B cell (primary cell): ENCODE data around the gene XPO6. TPM values are rescaled to one million over a fixed set of nuclear protein-coding genes. Genes with fewer than 3 reads are reported as not detected.

Experiments
- ATAC-seq: fragments of 200-7000 bp; cut with Tn5 transposase; one replicate; pipeline ENCODE4 v1.10.0; 2021; ENCODE audit warnings: low read depth, mild to moderate bottlenecking, moderate number of reproducible peaks, moderate library complexity
- CTCF ChIA-PET: fragments of 350-600 bp; sonication (Branson Sonifier 250); formaldehyde crosslinking; loops from one replicate; lab custom pipeline; 2021; ENCODE audit warnings: antibody characterized with exemption, inconsistent platforms; lab: Charles Lee
- POLR2A ChIA-PET: fragments of 350-600 bp; sonication (Branson Sonifier 250); formaldehyde crosslinking; loops from one replicate; lab custom pipeline; 2021; ENCODE audit warnings: antibody characterized with exemption; lab: Charles Lee
- DNase-seq: peaks from one replicate; pipeline ENCODE4 v3.0.0; 2013
- H2AFZ ChIP-seq: 2 replicates; pipeline ENCODE4 v1.6.1; 2012; ENCODE audit warnings: mild to moderate bottlenecking, low read depth, low read length; ENCODE audit not compliant: insufficient read depth, poor library complexity, severe bottlenecking
- H3K27ac ChIP-seq, 2 donors: 1 replicate in 1 of 2; 2 replicates in 1 of 2; pipeline ENCODE4 v1.5.1; 2012 to 2013; ENCODE audit warnings: low read length in 2 of 2, mild to moderate bottlenecking in 2 of 2, moderate library complexity in 1 of 2
- H3K27me3 ChIP-seq, 4 experiments: fragments of 200-600 bp in 1 of 4; sonication (generic) in 1 of 4; replicated peaks in 1 of 4; 1 replicate in 2 of 4; 2 replicates in 2 of 4; pipeline versions ENCODE4 v1.6.1 to v1.7.0; 2013 to 2016; ENCODE audit warnings: low read length in 3 of 4, mild to moderate bottlenecking in 2 of 4, mixed read lengths in 1 of 4, moderate library complexity in 1 of 4; ENCODE audit not compliant: insufficient read depth in 4 of 4, control insufficient read depth in 3 of 4; ENCODE audit errors: control extremely low read depth in 1 of 4
- H3K36me3 ChIP-seq, 2 experiments: replicated peaks in 1 of 2; 1 replicate in 1 of 2; 2 replicates in 1 of 2; pipeline versions ENCODE4 v1.6.1 to v1.7.1; 2013; ENCODE audit warnings: low read length in 1 of 2; ENCODE audit not compliant: insufficient read depth in 2 of 2, control insufficient read depth in 1 of 2; ENCODE audit errors: control extremely low read depth in 1 of 2, extremely low read depth in 1 of 2
- H3K4me1 ChIP-seq, 2 donors: fragments of 200-600 bp in 1 of 2; sonication (generic) in 1 of 2; 1 replicate in 1 of 2; 2 replicates in 1 of 2; pipeline versions ENCODE4 v1.5.1 to v1.6.1; 2013 to 2017; ENCODE audit warnings: low read length in 2 of 2; ENCODE audit not compliant: control insufficient read depth in 2 of 2, insufficient read depth in 2 of 2
- H3K4me2 ChIP-seq: replicated peaks from 2 replicates; pipeline ENCODE3; 2012; ENCODE audit warnings: mild to moderate bottlenecking, low read depth, low read length; ENCODE audit not compliant: poor library complexity, severe bottlenecking
- H3K4me3 ChIP-seq, 5 experiments: fragments of 200-600 bp in 1 of 5; sonication (generic) in 1 of 5; 1 replicate in 3 of 5; 2 replicates in 2 of 5; pipeline versions ENCODE4 v1.5.1 to v1.7.0; 2011 to 2016; ENCODE audit warnings: low read length in 4 of 5, mild to moderate bottlenecking in 4 of 5, low read depth in 2 of 5, control low read depth in 1 of 5, moderate library complexity in 1 of 5; ENCODE audit not compliant: insufficient read depth in 1 of 5; ENCODE audit errors: control extremely low read depth in 1 of 5, extremely low read depth in 1 of 5
- H3K79me2 ChIP-seq: fragments of 200-600 bp; sonication (generic); one replicate; pipeline ENCODE4 v1.6.0; 2016; ENCODE audit warnings: low read length; ENCODE audit not compliant: control insufficient read depth, insufficient read depth
- H3K9ac ChIP-seq: fragments of 200-600 bp; sonication (generic); 2 replicates; pipeline ENCODE4 v1.6.1; 2017; ENCODE audit warnings: mild to moderate bottlenecking, low read length, moderate library complexity
- H3K9me3 ChIP-seq, 3 donors: one replicate each; pipeline versions ENCODE4 v1.6.1 to v1.7.1; 2013; ENCODE audit warnings: low read length in 2 of 3; ENCODE audit not compliant: control insufficient read depth in 2 of 3, insufficient read depth in 1 of 3; ENCODE audit errors: control extremely low read depth in 1 of 3
- H4K20me1 ChIP-seq: 2 replicates; pipeline ENCODE4 v1.6.0; 2012; ENCODE audit warnings: mild to moderate bottlenecking, low read length; ENCODE audit not compliant: insufficient read depth, control insufficient read depth, poor library complexity, severe bottlenecking
- H3K27ac Mint-ChIP-seq: one replicate; pipeline ENCODE4 v1.8.0; 2021; ENCODE audit warnings: mixed read lengths
- H3K27me3 Mint-ChIP-seq: one replicate; pipeline ENCODE4 v1.8.0; 2021; ENCODE audit warnings: mixed read lengths
- H3K4me1 Mint-ChIP-seq: one replicate; pipeline ENCODE4 v1.8.0; 2021; ENCODE audit warnings: mixed read lengths
- H3K4me3 Mint-ChIP-seq: one replicate; pipeline ENCODE4 v1.8.0; 2021; ENCODE audit warnings: mixed read lengths
- H3K9me3 Mint-ChIP-seq: one replicate; pipeline ENCODE4 v1.8.0; 2022; ENCODE audit warnings: mixed read lengths; ENCODE audit not compliant: insufficient read depth
- EZH2 ChIP-seq: IDR thresholded peaks from 2 replicates; pipeline ENCODE4 v1.6.1; 2012; ENCODE audit warnings: borderline replicate concordance, low read depth, mild to moderate bottlenecking, moderate library complexity, low read length; ENCODE audit not compliant: insufficient read depth, poor library complexity, severe bottlenecking
- WGBS: methylation state at CpG from one replicate; pipeline ENCODE4 v1.1.5; 2013; ENCODE audit warnings: missing lambda C conversion rate; ENCODE audit not compliant: insufficient coverage; 5-methylcytosine and 5-hydroxymethylcytosine counted together
- intact Hi-C: fragments of 100-400 bp; cut with micrococcal nuclease; formaldehyde crosslinking; loops from one replicate; pipeline ENCODE4 v1.10.0; 2022
- polyA plus RNA-seq: library from polyadenylated mRNA; depleted of rRNA; stranded (reverse); fragments of >200 nt; gene quantifications from 2 replicates; pipeline ENCODE4 v1.2.3, GENCODE V29; 2012
- total RNA-seq, 2 donors: library from RNA; stranded (reverse); fragments of 120-200 nt in 1 of 2; gene quantifications; 1 replicate in 1 of 2; 2 replicates in 1 of 2; pipeline versions ENCODE4 v1.2.3 to v1.2.4, GENCODE V29; 2013 to 2022
- TF ChIP-seq, protein P1 (sequence below): fragments of 200-600 bp; IDR thresholded peaks from one replicate; pipeline ENCODE4 v1.8.0; 2022; ENCODE audit warnings: antibody characterized with exemption, mild to moderate bottlenecking

Gene XPO6
- total and polyA plus RNA-seq, 2 donors (not counting 1 experiment from before 2014, with no cell fraction given): 259 to 303 TPM

DNA sequence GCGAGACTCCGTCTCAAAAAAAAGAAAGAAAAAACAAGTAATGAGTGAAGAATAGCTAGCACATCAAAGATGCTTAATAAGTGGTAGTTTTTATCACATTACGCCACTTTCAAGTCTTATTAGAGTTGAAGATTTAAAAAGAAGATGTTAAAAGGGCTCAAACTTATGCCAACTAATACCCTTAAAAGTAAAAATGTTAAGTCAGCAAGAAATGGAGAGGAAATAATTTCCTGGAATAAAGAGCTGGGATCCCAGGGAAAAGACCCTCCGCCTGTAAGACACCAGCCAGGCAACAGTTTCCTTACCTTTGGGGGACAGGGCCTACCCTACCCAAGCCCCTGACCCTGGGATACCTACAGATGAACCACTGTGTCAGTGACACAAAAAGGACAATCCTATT lies 3.6 kb downstream of the XPO6 start:
- intact Hi-C loops: loop anchor here (5.0 kb wide), 1 partner anchor 36 kb away; no protein-coding TSS in a partner anchor
- H3K9me3 ChIP-seq: peaks cover 0 to 6% (median 0%) of the 10 kb centered on the region in 3 donors
- Mint-ChIP-seq H3K4me3 (no peak overlapping the region), H3K27me3 (no peaks in the 10 kb centered on the region), H3K27ac (no peak overlapping the region), H3K9me3 (peaks cover 2% of the 10 kb centered on the region), H3K4me1 (peaks cover 38% of the 10 kb centered on the region)
- DNase-seq (no peak), ATAC-seq (no peak)
- no peak overlapping the region for H2AFZ ChIP-seq
- no peak overlapping the region for H3K4me3 ChIP-seq
- H3K4me1 ChIP-seq: peaks cover 40 to 51% of the 10 kb centered on the region in 2 donors
- ChIA-PET POLR2A (no interaction called here), CTCF (interaction anchor here (0.6 to 3.6 kb wide), 7 partner anchors 10 to 117 kb away, joined by 3 to 20 read pairs (median 5); no protein-coding TSS in a partner anchor)
- peaks cover 66% of the 10 kb centered on the region for H4K20me1 ChIP-seq
- no peak overlapping the region for H3K9ac ChIP-seq
- H3K79me2 ChIP-seq: peaks cover 84% of the 10 kb centered on the region
- H3K27ac ChIP-seq: no peak overlapping the region
- H3K27me3 ChIP-seq: no peaks in the 10 kb centered on the region
- TF ChIP-seq EZH2: no peak
- TF ChIP-seq, protein P1, sequence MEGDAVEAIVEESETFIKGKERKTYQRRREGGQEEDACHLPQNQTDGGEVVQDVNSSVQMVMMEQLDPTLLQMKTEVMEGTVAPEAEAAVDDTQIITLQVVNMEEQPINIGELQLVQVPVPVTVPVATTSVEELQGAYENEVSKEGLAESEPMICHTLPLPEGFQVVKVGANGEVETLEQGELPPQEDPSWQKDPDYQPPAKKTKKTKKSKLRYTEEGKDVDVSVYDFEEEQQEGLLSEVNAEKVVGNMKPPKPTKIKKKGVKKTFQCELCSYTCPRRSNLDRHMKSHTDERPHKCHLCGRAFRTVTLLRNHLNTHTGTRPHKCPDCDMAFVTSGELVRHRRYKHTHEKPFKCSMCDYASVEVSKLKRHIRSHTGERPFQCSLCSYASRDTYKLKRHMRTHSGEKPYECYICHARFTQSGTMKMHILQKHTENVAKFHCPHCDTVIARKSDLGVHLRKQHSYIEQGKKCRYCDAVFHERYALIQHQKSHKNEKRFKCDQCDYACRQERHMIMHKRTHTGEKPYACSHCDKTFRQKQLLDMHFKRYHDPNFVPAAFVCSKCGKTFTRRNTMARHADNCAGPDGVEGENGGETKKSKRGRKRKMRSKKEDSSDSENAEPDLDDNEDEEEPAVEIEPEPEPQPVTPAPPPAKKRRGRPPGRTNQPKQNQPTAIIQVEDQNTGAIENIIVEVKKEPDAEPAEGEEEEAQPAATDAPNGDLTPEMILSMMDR: no peak
- no peak overlapping the region for H3K4me2 ChIP-seq
- 88% methylated on average over 1 of the region's 4 CpGs for WGBS
- peaks cover 4 to 62% of the 10 kb centered on the region in 2 experiments for H3K36me3 ChIP-seq

- DNase-seq: no peak
- no peaks in the 10 kb centered on the region for H3K27me3 ChIP-seq
- Mint-ChIP-seq H3K27me3 (no peaks in the 10 kb centered on the region), H3K4me1 (peaks cover 38% of the 10 kb centered on the region), H3K4me3 (no peak overlapping the region), H3K27ac (no peak overlapping the region), H3K9me3 (peaks cover 2% of the 10 kb centered on the region)
- peaks cover 91% of the 10 kb centered on the region for H3K79me2 ChIP-seq
- no peak overlapping the region for H2AFZ ChIP-seq
- peaks cover 0 to 4% (median 0%) of the 10 kb centered on the region in 3 donors for H3K9me3 ChIP-seq
- peaks cover 74% of the 10 kb centered on the region for H4K20me1 ChIP-seq
- ATAC-seq: no peak
- peaks cover 43 to 56% of the 10 kb centered on the region in 2 donors for H3K4me1 ChIP-seq
- H3K4me3 ChIP-seq: no peak overlapping the region
- peaks cover 4 to 70% of the 10 kb centered on the region in 2 experiments for H3K36me3 ChIP-seq
- POLR2A ChIA-PET: no interaction called here
- H3K9ac ChIP-seq: no peak overlapping the region
- H3K4me2 ChIP-seq: no peak overlapping the region
- CTCF ChIA-PET: interaction anchor here (0.6 to 3.3 kb wide), 5 partner anchors 15 to 117 kb away, joined by 3 to 13 read pairs (median 3); no protein-coding TSS in a partner anchor
- intact Hi-C loops: loop anchor here (5.0 kb wide), 1 partner anchor 35 kb away; no protein-coding TSS in a partner anchor
- TF ChIP-seq, protein P1: no peak
- TF ChIP-seq EZH2: no peak
- H3K27ac ChIP-seq: peak overlapping the region in 1 of 2 donors; percentile 31
- WGBS: no CpG with 5 or more reads among the region's 2 CpGs
Observed at GRCh38 chr16:28207399-28207798, 4.4 kb downstream of the XPO6 start.
